HG02678 (cell line): Measurements from ENCODE around the gene DHCR24.

Experiments
- ATAC-seq: cut with Tn5 transposase; IDR thresholded peaks from one replicate; pipeline ENCODE4 v1.9.1; 2021; ENCODE audit warnings: mild to moderate bottlenecking, moderate library complexity; ENCODE audit not compliant: unreplicated experiment

Gene DHCR24

GRCh38 chr1:54866801-54867716 is 19.9 kb downstream of the DHCR24 start:
- ATAC-seq: no peak

DNA sequence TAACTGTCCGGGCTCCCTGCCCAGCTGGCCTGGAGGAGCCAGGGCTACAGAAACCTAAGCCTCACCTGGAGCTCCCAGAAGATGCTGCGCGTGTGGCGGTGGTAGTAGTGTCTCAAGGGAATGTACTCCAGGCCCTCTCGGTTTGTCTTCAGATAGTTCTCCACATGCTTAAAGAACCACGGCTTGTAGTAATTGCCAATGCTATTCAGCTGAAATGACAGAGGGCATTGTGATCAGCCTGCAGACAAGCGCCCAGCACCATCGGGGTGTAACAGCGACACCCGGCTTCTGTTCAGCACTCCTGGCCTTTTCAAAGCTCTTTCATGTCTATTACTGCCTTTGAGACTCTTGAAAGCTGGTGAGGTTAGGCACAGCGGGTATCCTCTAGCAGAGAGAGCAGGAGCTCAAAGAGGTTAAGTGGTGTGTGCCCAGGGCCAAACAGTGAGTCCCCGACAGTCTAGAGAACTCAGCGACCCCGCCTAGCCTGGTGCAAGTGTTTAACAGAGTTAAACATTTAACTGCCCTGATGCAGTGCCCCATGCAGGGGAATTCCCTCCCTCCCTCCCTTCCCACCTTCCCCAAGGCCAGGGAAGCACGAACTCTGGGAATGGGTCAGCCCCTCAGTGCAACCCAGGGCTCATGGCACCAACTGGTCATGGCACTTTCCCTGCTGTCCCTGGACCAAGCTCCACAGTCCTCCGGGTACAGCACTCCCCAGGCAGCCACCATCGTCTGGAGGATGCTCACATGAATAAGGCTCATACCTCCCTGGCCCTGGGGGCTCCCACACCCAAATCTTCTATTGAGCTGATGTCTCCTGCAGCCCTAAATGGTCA is 21.5 kb downstream of the DHCR24 start:
- ATAC-seq: no peak

GRCh38 chr1:54864460-54865208 is 22.4 kb downstream of the DHCR24 start:
- no peak for ATAC-seq

DNA sequence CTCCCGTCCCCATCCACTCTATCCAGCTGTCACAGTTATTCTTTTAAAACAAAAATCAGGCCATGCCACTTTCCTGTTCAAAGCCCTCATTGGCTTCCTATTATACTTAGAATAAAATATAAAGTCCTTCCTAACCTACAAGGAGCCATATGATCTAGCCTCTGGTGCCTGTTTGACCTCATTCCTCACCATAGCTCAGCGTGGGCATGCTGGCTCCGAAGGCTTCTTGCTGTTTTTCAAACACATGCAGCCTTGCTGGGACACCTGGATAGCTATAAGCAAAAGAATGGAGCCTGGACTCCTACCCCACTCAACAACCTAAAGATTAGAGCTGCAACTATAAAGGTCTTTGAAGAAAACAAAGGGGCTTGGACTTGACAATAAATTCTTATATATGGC is 23.7 kb downstream of the DHCR24 start:
- no peak for ATAC-seq

GRCh38 chr1:54861070-54861761 is 25.8 kb downstream of the DHCR24 start:
- ATAC-seq: no peak

- ATAC-seq: no peak
Observed at GRCh38 chr1:54859700-54860391, 27.1 kb downstream of the DHCR24 start.

- ATAC-seq: no peak
Observed at GRCh38 chr1:54857746-54858561, 29.0 kb downstream of the DHCR24 start.

- no peak for ATAC-seq
Observed at GRCh38 chr1:54857141-54857540, 29.9 kb downstream of the DHCR24 start.

GRCh38 chr1:54854381-54855020 is 32.5 kb downstream of the DHCR24 start:
- ATAC-seq: no peak

GRCh38 chr1:54853793-54854370 is 33.1 kb downstream of the DHCR24 start:
- no peak for ATAC-seq

- ATAC-seq: no peak
Observed at GRCh38 chr1:54853096-54853792, 33.8 kb downstream of the DHCR24 start.

- ATAC-seq: no peak
Observed at GRCh38 chr1:54851936-54852524, 35.0 kb downstream of the DHCR24 start.

- no peak for ATAC-seq
Observed at GRCh38 chr1:54851406-54851805, 35.6 kb downstream of the DHCR24 start.

DNA sequence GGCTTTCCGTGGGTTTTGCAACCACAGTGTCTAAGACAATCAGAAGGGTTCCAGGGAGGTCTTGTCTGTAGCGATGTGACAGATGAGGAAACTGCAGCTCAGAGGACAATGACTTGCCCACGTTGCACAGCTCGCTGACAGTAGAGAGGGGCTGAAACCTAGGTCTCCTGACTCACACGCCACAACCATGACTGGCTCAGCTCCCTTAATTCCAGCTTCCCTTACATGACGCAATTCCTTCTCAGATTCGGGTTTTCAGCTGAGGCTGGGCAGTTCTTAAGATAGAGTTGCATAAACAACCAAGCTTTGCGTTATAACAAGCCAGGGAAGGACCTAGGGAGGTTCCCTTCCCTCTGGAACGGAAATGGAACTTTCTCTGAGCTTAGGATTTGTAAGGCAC is 36.3 kb downstream of the DHCR24 start:
- ATAC-seq: no peak

DNA sequence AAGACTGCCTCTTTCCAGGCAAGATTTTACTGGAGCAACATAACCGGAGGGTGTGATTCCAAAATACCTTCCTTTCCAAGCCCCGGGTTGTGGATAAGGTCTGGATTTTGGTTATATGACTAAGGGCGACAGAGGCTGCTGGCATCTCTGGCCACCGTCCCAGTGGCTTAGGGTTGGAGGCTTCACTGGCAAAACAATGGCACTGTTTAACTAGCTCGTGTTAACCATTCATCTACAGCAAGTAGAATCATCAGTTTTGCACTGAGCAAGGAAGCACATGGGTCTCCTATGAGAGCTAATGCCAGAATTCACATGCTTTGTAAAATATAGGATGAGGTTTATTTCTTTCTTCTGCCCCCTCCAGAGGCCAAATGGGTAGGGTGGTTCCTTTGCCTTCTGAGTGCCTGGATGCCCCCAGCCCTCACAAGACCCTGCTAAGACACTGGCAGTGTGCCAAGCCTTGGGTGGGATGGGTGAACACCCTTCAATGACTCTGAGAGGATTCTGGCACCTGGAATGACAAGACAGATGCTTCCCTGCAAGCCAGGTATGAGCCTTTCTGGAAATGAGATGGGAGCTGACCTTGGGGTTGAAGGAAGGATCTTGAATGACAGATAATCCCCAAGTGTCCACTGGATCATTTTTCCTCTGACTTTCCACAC is 36.8 kb downstream of the DHCR24 start:
- ATAC-seq: no peak

DNA sequence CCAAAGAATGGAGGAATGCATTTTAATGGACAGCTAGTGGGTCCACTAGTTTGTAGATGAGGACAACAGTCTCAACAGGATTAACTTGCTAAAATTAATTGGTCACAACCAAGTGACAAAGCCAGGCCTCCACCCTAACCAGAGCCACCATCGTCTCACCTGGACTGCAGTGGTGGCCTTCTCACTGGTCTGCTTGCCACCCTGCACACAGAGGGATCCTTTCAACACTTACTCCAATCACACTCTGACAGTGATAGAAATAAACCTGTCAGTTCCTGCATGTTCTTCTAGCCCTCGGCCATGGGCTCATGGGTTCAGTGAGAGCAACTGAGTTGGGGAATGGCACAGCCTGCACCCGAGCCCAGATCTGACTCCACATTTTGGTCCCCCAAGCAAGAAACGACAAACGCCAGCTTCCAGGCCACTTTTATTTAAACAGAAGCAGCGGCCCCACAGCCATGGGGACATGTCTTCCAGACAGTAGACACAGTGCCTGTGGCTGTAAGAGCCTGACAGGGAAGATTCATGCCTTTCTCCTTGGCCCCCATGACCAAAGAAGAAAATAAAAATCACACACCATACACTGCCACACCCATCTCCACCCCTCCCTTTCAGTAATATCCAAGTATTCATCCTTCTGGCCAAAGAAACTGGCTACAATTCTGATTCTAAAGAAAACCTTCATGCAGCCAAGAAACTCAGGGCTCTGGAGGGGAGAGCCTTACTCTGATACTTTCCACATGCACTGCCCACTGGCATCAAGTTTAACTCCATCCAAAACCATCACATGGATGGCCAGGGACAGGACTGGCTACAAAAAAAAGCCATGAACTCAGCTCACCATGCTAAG is 37.6 kb downstream of the DHCR24 start:
- no peak for ATAC-seq
